HEK293 (cell line): Measurements from ENCODE around the gene SERPINI1.

Source experiments
- CTCF ChIA-PET: fragments of 350-600 bp; formaldehyde crosslinking; extraction: SDS; loops from one replicate; lab custom pipeline; 2021; ENCODE audit warnings: antibody characterized with exemption; lab: Yijun Ruan, JAX
- POLR2A ChIA-PET: fragments of 300-600 bp; formaldehyde crosslinking; extraction: SDS; loops from one replicate; lab custom pipeline; 2020; ENCODE audit warnings: antibody characterized with exemption, inconsistent platforms; lab: Yijun Ruan, JAX
- H3K27ac ChIP-seq: fragments of 200-500 bp; sonication (Bioruptor generic); 2 replicates; pipeline ENCODE4 v1.5.1; 2014; ENCODE audit warnings: low read depth, low read length, control low read depth, inconsistent platforms; ENCODE audit errors: extremely low read depth
- H3K36me3 ChIP-seq, 2 experiments: fragments of 200-500 bp in 1 of 2; sonication (Bioruptor generic) in 1 of 2; 1 replicate in 1 of 2; 2 replicates in 1 of 2; pipeline ENCODE4 v1.5.1; 2014 to 2017; ENCODE audit warnings: inconsistent platforms in 2 of 2, low read length in 2 of 2; ENCODE audit not compliant: control insufficient read depth in 2 of 2, insufficient read depth in 1 of 2
- H3K4me1 ChIP-seq: fragments of 200-500 bp; sonication (Bioruptor generic); 2 replicates; pipeline ENCODE4 v1.5.1; 2014; ENCODE audit warnings: mild to moderate bottlenecking, low read length, inconsistent platforms; ENCODE audit not compliant: control insufficient read depth, insufficient read depth
- H3K4me3 ChIP-seq: 2 replicates; pipeline ENCODE4 v1.5.1; 2011; ENCODE audit warnings: low read depth, mild to moderate bottlenecking, control low read depth, low read length, moderate library complexity
- H3K9me3 ChIP-seq: fragments of 200-500 bp; sonication (Bioruptor generic); 2 replicates; pipeline ENCODE4 v1.5.1; 2014; ENCODE audit warnings: low read depth, low read length, inconsistent platforms; ENCODE audit not compliant: control insufficient read depth, insufficient read depth
- BCL6B ChIP-seq: fragments of 450-650 bp; formaldehyde crosslinking; IDR thresholded peaks from 2 replicates; pipeline ENCODE4 v1.5.1; 2017; ENCODE audit warnings: missing biosample characterization, missing genetic modification characterization
- ELK4 ChIP-seq: IDR thresholded peaks from 2 replicates; pipeline ENCODE4 v1.6.1; 2011; ENCODE audit warnings: mild to moderate bottlenecking, low read depth, low read length, borderline replicate concordance
- HOXC10 ChIP-seq: sonication (generic); formaldehyde crosslinking; IDR thresholded peaks from 2 replicates; pipeline ENCODE4 v1.8.1; 2023; ENCODE audit warnings: mild to moderate bottlenecking, missing genetic modification reagents
- REPIN1 ChIP-seq: fragments of 450-650 bp; formaldehyde crosslinking; IDR thresholded peaks from 2 replicates; pipeline ENCODE4 v1.5.1; 2017; ENCODE audit warnings: missing biosample characterization, missing genetic modification characterization, low read depth
- WT1 ChIP-seq: fragments of 450-650 bp; formaldehyde crosslinking; IDR thresholded peaks from 2 replicates; pipeline ENCODE4 v1.5.1; 2016; ENCODE audit warnings: missing biosample characterization, missing genetic modification characterization
- ZEB2 ChIP-seq: fragments of 450-650 bp; formaldehyde crosslinking; IDR thresholded peaks from 2 replicates; pipeline ENCODE4 v1.5.1; 2016; ENCODE audit warnings: missing biosample characterization, missing genetic modification characterization
- ZFP37 ChIP-seq: fragments of 450-650 bp; formaldehyde crosslinking; IDR thresholded peaks from 2 replicates; pipeline ENCODE4 v1.5.1; 2016; ENCODE audit warnings: missing biosample characterization, missing genetic modification characterization
- ZIC2 ChIP-seq: fragments of 450-650 bp; formaldehyde crosslinking; IDR thresholded peaks from 2 replicates; pipeline ENCODE4 v1.5.1; 2016; ENCODE audit warnings: missing biosample characterization, missing genetic modification characterization
- ZNF114 ChIP-seq: fragments of 450-650 bp; formaldehyde crosslinking; IDR thresholded peaks from 2 replicates; pipeline ENCODE4 v1.5.0; 2017; ENCODE audit warnings: missing biosample characterization, missing genetic modification characterization
- ZNF248 ChIP-seq: fragments of 450-650 bp; formaldehyde crosslinking; IDR thresholded peaks from 2 replicates; pipeline ENCODE4 v1.5.1; 2017; ENCODE audit warnings: missing biosample characterization, missing genetic modification characterization
- ZNF26 ChIP-seq: fragments of 450-650 bp; formaldehyde crosslinking; IDR thresholded peaks from 2 replicates; pipeline ENCODE4 v1.5.1; 2016; ENCODE audit warnings: missing biosample characterization, missing genetic modification characterization
- ZNF292 ChIP-seq: fragments of 450-650 bp; formaldehyde crosslinking; IDR thresholded peaks from 2 replicates; pipeline ENCODE4 v1.5.1; 2016; ENCODE audit warnings: low read depth, missing biosample characterization, missing genetic modification characterization, borderline replicate concordance
- ZNF366 ChIP-seq: fragments of 450-650 bp; formaldehyde crosslinking; conservative IDR thresholded peaks from 2 replicates; pipeline ENCODE4 v1.5.1; 2016; ENCODE audit warnings: missing biosample characterization, missing genetic modification characterization
- ZNF423 ChIP-seq: fragments of 450-650 bp; formaldehyde crosslinking; IDR thresholded peaks from 2 replicates; pipeline ENCODE4 v1.5.1; 2016; ENCODE audit warnings: missing biosample characterization, missing genetic modification characterization
- ZNF501 ChIP-seq: fragments of 450-650 bp; formaldehyde crosslinking; IDR thresholded peaks from 2 replicates; pipeline ENCODE4 v1.5.1; 2016; ENCODE audit warnings: missing biosample characterization, missing genetic modification characterization
- ZNF521 ChIP-seq: fragments of 450-650 bp; formaldehyde crosslinking; IDR thresholded peaks from 2 replicates; pipeline ENCODE4 v1.5.1; 2017; ENCODE audit warnings: missing biosample characterization, mild to moderate bottlenecking, missing genetic modification characterization
- ZNF558 ChIP-seq: fragments of 450-650 bp; formaldehyde crosslinking; IDR thresholded peaks from 2 replicates; pipeline ENCODE4 v1.5.1; 2016; ENCODE audit warnings: missing biosample characterization, missing genetic modification characterization
- ZNF596 ChIP-seq: fragments of 450-650 bp; IDR thresholded peaks from 2 replicates; pipeline ENCODE4 v1.5.0; 2018; ENCODE audit warnings: missing biosample characterization, mild to moderate bottlenecking, missing genetic modification characterization, moderate library complexity
- ZNF623 ChIP-seq: fragments of 450-650 bp; formaldehyde crosslinking; IDR thresholded peaks from 2 replicates; pipeline ENCODE4 v1.5.1; 2016; ENCODE audit warnings: missing biosample characterization, missing genetic modification characterization
- ZNF791 ChIP-seq: fragments of 450-650 bp; formaldehyde crosslinking; IDR thresholded peaks from 2 replicates; pipeline ENCODE4 v1.5.1; 2016; ENCODE audit warnings: missing biosample characterization, missing genetic modification characterization
- ZSCAN30 ChIP-seq: fragments of 450-650 bp; IDR thresholded peaks from 2 replicates; pipeline ENCODE4 v1.5.1; 2018; ENCODE audit warnings: missing biosample characterization, mild to moderate bottlenecking, missing genetic modification characterization, moderate library complexity
- ZSCAN5A ChIP-seq: fragments of 450-650 bp; formaldehyde crosslinking; IDR thresholded peaks from 2 replicates; pipeline ENCODE4 v1.5.1; 2016; ENCODE audit warnings: missing biosample characterization, missing genetic modification characterization
- TF ChIP-seq, protein P1 (sequence below): fragments of 450-650 bp; formaldehyde crosslinking; conservative IDR thresholded peaks from 2 replicates; pipeline ENCODE4 v1.5.1; 2016; ENCODE audit warnings: low read depth, missing biosample characterization, missing genetic modification characterization
- TF ChIP-seq, protein P2 (sequence below): fragments of 450-650 bp; formaldehyde crosslinking; IDR thresholded peaks from 2 replicates; pipeline ENCODE4 v1.5.1; 2016; ENCODE audit warnings: missing biosample characterization, missing genetic modification characterization

The SERPINI1 gene

DNA sequence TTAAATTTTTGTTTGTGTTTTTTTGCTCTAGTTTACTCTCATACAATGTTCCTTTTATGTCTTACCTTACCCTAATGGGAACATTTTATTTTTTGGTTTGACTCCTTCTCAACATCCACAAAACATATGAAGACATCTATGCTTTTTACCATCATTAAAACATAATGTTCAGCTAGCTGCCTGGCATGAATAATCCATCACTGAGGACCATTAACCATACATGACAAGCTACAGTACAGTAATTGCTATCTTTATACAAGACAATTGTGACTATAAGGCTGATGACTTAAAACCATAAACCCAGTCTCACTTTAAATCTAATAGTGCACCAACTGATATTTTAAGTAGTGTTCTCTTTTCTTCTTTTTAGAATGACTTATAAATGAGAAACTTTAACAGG lies 13.7 kb downstream of the SERPINI1 start (continued):
- no peak for TF ChIP-seq ZNF26 (tag by site-specific recombination)
- no peak for TF ChIP-seq ZNF248
- no peak for TF ChIP-seq ZNF292 (tag by site-specific recombination)
- TF ChIP-seq, protein P1, sequence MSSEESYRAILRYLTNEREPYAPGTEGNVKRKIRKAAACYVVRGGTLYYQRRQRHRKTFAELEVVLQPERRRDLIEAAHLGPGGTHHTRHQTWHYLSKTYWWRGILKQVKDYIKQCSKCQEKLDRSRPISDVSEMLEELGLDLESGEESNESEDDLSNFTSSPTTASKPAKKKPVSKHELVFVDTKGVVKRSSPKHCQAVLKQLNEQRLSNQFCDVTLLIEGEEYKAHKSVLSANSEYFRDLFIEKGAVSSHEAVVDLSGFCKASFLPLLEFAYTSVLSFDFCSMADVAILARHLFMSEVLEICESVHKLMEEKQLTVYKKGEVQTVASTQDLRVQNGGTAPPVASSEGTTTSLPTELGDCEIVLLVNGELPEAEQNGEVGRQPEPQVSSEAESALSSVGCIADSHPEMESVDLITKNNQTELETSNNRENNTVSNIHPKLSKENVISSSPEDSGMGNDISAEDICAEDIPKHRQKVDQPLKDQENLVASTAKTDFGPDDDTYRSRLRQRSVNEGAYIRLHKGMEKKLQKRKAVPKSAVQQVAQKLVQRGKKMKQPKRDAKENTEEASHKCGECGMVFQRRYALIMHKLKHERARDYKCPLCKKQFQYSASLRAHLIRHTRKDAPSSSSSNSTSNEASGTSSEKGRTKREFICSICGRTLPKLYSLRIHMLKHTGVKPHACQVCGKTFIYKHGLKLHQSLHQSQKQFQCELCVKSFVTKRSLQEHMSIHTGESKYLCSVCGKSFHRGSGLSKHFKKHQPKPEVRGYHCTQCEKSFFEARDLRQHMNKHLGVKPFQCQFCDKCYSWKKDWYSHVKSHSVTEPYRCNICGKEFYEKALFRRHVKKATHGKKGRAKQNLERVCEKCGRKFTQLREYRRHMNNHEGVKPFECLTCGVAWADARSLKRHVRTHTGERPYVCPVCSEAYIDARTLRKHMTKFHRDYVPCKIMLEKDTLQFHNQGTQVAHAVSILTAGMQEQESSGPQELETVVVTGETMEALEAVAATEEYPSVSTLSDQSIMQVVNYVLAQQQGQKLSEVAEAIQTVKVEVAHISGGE (tag by site-specific recombination) = no peak
- TF ChIP-seq ZNF521 (tag by site-specific recombination) = no peak

DNA sequence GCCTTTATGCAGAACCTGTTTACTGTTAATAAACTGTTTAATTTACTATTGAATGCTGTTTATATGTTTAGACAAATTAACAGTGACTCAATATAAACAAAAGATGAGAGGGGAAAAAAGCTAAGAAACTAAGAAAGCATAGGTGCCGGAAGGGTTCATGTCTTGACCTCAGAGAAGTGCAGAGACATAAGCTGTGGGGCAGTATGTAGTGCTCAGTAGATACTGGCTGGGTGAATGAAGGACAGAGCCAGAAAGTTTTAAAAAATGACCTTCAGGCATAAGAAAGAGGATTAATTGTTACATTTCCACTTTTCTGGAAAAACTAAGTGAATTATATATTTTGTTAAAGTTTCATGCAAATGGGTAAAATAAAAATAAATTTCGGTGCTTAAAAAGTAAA lies 14.2 kb downstream of the SERPINI1 start:
- Histone ChIP-seq H3K9me3 (no peaks in the 10 kb centered on the region), H3K36me3 (no peaks in the 10 kb centered on the region), H3K4me3 (no peak overlapping the region), H3K4me1 (no peaks in the 10 kb centered on the region), H3K27ac (no peak overlapping the region)
- ChIA-PET POLR2A (no interaction called here), CTCF (interaction anchor here (0.5 to 1.4 kb wide), 2 partner anchors 9 to 1065 kb away, joined by 3 to 6 read pairs; no protein-coding TSS in a partner anchor)
- no peak for TF ChIP-seq HOXC10 (CRISPR knock-in tag)
- TF ChIP-seq ZFP37 (tag by site-specific recombination) = no peak
- no peak for TF ChIP-seq BCL6B (tag by site-specific recombination)
- no peak for TF ChIP-seq ELK4
- no peak for TF ChIP-seq REPIN1
- no peak for TF ChIP-seq ZNF596 (tag by site-specific recombination)
- TF ChIP-seq ZIC2 (tag by site-specific recombination) = no peak
- no peak for TF ChIP-seq ZNF114
- no peak for TF ChIP-seq ZNF791 (tag by site-specific recombination)
- no peak for TF ChIP-seq ZSCAN5A (tag by site-specific recombination)
- no peak for TF ChIP-seq ZEB2 (tag by site-specific recombination)
- no peak for TF ChIP-seq ZNF501 (tag by site-specific recombination)
- TF ChIP-seq, protein P2, sequence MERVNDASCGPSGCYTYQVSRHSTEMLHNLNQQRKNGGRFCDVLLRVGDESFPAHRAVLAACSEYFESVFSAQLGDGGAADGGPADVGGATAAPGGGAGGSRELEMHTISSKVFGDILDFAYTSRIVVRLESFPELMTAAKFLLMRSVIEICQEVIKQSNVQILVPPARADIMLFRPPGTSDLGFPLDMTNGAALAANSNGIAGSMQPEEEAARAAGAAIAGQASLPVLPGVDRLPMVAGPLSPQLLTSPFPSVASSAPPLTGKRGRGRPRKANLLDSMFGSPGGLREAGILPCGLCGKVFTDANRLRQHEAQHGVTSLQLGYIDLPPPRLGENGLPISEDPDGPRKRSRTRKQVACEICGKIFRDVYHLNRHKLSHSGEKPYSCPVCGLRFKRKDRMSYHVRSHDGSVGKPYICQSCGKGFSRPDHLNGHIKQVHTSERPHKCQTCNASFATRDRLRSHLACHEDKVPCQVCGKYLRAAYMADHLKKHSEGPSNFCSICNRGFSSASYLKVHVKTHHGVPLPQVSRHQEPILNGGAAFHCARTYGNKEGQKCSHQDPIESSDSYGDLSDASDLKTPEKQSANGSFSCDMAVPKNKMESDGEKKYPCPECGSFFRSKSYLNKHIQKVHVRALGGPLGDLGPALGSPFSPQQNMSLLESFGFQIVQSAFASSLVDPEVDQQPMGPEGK (tag by site-specific recombination) = no peak
- TF ChIP-seq WT1 (tag by site-specific recombination) = no peak
- no peak for TF ChIP-seq ZNF366 (tag by site-specific recombination)
- TF ChIP-seq ZSCAN30 (tag by site-specific recombination) = no peak
- TF ChIP-seq ZNF558 (tag by site-specific recombination) = no peak
- no peak for TF ChIP-seq ZNF423 (tag by site-specific recombination)
- no peak for TF ChIP-seq ZNF623
